ENCODE results near the gene PTPRCAP. TPM values are rescaled to one million over a fixed set of nuclear protein-coding genes. Genes with fewer than 3 reads are reported as not detected.
"Not testable (repeated sequence)": the region's sequence is repeated elsewhere in the genome, so short reads cannot be mapped to it uniquely, and the experiment has no call there.

The PTPRCAP gene
- total RNA-seq, 6 donors from 2014 or later = 12.8 to 34.0 (median 18.0) TPM

DNA sequence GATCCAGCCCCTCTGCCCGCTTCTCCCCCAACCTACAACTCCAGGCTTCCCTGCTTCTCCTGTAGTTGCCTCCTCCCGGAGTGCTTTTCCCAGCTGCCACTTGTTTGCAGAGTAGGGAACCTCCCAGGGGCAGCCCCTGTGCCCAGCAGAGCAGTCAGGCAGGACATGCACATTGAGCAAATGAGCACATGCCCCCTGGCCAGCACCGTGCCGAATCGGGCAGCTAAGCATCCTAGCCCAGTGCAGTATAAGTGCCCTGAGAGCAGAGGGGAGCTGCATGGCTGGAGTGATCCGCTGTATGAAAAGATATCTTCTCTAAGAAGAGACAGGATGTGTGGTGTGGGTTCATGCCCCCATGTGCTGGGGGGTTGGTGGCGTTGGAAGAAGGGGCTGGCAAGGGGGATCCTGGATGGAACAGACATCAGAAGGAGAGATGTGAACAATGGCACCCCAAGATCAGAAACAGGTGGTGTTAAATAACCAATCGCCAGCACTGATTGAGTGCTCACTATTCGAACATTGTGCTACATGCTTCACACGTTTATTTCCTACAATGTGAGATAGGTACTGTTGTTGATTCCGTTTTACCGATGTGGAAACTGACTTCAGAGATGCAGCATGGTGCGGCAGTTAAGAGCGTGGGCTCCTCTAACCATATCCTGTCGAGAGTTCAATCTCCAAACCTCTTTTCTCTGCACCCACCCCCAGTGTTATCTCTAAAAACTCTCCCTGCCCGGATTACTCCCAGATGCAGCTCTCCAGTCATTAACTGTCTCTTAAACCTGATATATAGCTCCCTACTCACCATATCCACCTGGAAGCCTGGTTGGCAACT is 46.6 kb upstream of the PTPRCAP start:
- ATAC-seq (ENCODE audit: low FRiP score in 2 of 2) = no peak

DNA sequence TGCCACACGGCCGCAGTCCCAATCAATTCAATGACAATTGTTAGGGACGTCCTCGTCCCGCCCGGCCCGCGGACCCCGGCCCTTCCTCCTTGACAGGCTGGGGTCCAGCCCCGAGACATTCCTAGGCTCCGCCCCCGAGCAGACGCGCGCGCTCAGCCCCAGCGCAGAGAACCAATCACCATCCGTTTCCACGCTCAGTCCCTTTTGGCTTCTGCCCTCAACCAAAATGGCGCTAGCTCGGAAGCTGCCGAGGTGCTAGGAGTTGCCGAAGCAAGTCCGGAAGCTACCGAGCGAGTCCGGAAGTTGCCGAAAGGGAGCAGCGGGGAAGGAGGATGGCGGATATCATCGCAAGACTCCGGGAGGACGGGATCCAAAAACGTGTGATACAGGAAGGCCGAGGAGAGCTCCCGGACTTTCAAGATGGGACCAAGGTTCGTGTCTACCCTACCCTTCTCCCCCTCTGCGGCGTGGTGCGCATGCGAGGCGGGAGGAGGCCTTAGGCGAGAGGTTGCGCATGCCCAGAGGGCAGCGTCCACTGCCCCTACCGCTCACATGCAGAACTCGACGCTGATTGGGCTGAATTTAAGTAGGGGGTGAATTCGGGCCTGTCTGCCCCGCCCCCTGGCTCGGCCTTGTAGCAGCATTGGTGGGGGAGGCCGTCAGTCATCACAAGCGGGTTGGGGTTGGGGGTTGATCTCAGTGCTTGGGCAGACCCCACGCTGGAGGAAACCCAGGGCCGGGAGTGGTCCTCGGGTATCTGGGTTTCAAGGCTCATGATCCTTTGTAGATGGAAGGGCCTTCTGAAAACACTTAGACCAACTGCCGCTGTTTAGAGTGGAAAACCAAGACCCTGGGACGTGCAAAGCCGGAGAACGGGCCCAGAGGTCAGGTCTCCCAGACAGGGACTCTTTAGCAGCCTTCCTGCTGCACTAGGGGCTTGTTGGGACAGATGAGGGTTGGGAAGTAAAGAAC is 45.6 kb upstream of the PTPRCAP start, which contains the start of gene AIP:
Gene AIP (plus strand): TSS at position 200 of the 972 bp plus-strand sequence. CDS start 133 bp downstream, at position 333.
- H3K36me3 ChIP-seq = peaks cover 0 to 16% (median 10%) of the 10 kb centered on the region in 4 donors
- H3K27ac ChIP-seq = peak within 1 kb of the TSS; percentile 81 to 95 (median 92)
- DNase-seq = peak; percentile 96 to 97
- ATAC-seq (ENCODE audit: low FRiP score in 2 of 2) = peak; percentile 98 to 99
- no peaks in the 10 kb centered on the region for H3K9me3 ChIP-seq
- WGBS, 2 donors = 11 to 16% methylated on average over 38 to 60 of the region's 60 CpGs
- no peaks in the 10 kb centered on the region for H3K27me3 ChIP-seq
- peak within 1 kb of the TSS; percentile 28 to 63 (median 50) for H3K4me3 ChIP-seq
- TF ChIP-seq POLR2A (IDR thresholded peaks at IDR 0.05) = peak in 3 of 4 donors; percentile 26 to 80 (median 42)
- no peak for TF ChIP-seq EP300 (IDR thresholded peaks at IDR 0.05)
- TF ChIP-seq POLR2AphosphoS5 (IDR thresholded peaks at IDR 0.05) = peak; percentile 82 to 89
- TF ChIP-seq, protein P1, sequence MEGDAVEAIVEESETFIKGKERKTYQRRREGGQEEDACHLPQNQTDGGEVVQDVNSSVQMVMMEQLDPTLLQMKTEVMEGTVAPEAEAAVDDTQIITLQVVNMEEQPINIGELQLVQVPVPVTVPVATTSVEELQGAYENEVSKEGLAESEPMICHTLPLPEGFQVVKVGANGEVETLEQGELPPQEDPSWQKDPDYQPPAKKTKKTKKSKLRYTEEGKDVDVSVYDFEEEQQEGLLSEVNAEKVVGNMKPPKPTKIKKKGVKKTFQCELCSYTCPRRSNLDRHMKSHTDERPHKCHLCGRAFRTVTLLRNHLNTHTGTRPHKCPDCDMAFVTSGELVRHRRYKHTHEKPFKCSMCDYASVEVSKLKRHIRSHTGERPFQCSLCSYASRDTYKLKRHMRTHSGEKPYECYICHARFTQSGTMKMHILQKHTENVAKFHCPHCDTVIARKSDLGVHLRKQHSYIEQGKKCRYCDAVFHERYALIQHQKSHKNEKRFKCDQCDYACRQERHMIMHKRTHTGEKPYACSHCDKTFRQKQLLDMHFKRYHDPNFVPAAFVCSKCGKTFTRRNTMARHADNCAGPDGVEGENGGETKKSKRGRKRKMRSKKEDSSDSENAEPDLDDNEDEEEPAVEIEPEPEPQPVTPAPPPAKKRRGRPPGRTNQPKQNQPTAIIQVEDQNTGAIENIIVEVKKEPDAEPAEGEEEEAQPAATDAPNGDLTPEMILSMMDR (IDR thresholded peaks at IDR 0.05) = peak in 5 of 6 experiments; percentile 22 to 72 (median 65)
- H3K4me1 ChIP-seq = peaks cover 29 to 43% (median 33%) of the 10 kb centered on the region in 4 donors

More for the DNA sequence above, 46.6 kb upstream of the PTPRCAP start:
- peak overlapping the region in 3 of 4 donors; percentile 40 to 63 (median 59) for H3K4me3 ChIP-seq
- H3K9me3 ChIP-seq = no peaks in the 10 kb centered on the region
- DNase-seq = no peak
- no peaks in the 10 kb centered on the region for H3K27me3 ChIP-seq
- H3K4me1 ChIP-seq = peaks cover 29 to 43% (median 33%) of the 10 kb centered on the region in 4 donors
- WGBS, 2 donors = 82 to 86% methylated on average over 16 of the region's 16 CpGs
- TF ChIP-seq EP300 (IDR thresholded peaks at IDR 0.05) = no peak
- TF ChIP-seq POLR2AphosphoS5 (IDR thresholded peaks at IDR 0.05) = no peak
- TF ChIP-seq POLR2A (IDR thresholded peaks at IDR 0.05) = no peak
- TF ChIP-seq, protein P1 (IDR thresholded peaks at IDR 0.05) = no peak
- peaks cover 0 to 22% (median 14%) of the 10 kb centered on the region in 4 donors for H3K36me3 ChIP-seq
- peak overlapping the region; percentile 81 to 95 (median 92) for H3K27ac ChIP-seq

DNA sequence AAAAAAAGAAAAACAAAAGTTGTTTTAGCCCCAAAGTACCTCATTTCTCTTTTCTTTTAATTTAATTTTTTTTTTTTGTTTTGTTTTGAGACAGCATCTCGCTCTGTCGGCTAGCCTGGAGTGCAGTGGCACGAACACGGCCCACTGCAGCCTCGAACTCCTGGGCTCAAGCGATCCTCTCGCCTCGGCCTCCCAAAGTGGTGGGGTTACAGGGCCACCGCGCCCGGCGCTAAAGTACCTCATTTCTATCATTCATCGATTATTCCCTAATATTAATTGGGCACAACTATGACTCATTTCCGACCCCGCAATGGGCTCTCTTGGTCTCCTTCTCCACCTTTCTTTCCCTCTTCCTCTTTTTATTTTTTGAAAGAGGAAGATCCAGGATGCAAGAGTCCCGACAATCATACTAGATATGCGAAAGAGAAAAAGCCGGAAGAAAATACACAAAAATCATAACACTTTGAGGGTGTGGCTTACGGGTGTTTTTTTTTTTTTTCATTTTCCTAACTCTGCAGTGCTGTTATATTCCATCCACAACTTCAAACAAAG is 44.9 kb upstream of the PTPRCAP start:
- peaks cover 31 to 43% (median 34%) of the 10 kb centered on the region in 4 donors for H3K4me1 ChIP-seq
- H3K9me3 ChIP-seq = no peaks in the 10 kb centered on the region
- TF ChIP-seq POLR2A (IDR thresholded peaks at IDR 0.05) = no peak
- TF ChIP-seq EP300 (IDR thresholded peaks at IDR 0.05) = no peak
- no peak for TF ChIP-seq POLR2AphosphoS5 (IDR thresholded peaks at IDR 0.05)
- TF ChIP-seq, protein P1 (IDR thresholded peaks at IDR 0.05) = no peak
- peak overlapping the region; percentile 81 to 95 (median 92) for H3K27ac ChIP-seq
- H3K4me3 ChIP-seq = peak overlapping the region; percentile 0 to 63 (median 50)
- peak; percentile 2 to 54 for ATAC-seq (ENCODE audit: low FRiP score in 2 of 2)
- no peaks in the 10 kb centered on the region for H3K27me3 ChIP-seq
- H3K36me3 ChIP-seq = peaks cover 0 to 8% (median 2%) of the 10 kb centered on the region in 4 donors
- DNase-seq = no peak
- 38 to 46% methylated on average over 19 of the region's 19 CpGs for WGBS, 2 donors

DNA sequence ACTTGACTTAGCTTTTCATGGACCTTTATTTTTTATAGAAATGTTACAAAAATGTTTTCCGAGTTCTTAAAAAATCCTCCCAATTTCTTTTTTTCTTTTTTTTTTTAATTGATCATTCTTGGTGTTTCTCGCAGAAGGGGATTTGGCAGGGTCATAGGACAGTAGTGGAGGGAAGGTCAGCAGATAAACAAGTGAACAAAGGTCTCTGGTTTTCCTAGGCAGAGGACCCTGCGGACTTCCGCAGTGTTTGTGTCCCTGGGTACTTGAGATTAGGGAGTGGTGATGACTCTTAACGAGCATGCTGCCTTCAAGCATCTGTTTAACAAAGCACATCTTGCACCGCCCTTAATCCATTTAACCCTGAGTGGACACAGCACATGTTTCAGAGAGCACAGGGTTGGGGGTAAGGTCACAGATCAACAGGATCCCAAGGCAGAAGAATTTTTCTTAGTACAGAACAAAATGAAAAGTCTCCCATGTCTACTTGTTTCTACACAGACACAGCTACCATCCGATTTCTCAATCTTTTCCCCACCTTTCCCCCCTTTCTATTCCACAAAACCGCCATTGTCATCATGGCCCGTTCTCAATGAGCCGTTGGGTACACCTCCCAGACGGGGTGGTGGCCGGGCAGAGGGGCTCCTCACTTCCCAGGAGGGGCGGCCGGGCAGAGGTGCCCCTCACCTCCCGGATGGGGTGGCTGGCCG is 40.0 kb upstream of the PTPRCAP start:
- ATAC-seq (ENCODE audit: low FRiP score in 2 of 2); H3K4me3 ChIP-seq; H3K9me3 ChIP-seq; DNase-seq; H3K4me1 ChIP-seq; H3K27ac ChIP-seq; H3K27me3 ChIP-seq; H3K36me3 ChIP-seq: not testable (repeated sequence)
- WGBS, 2 donors = 70 to 81% methylated on average over 15 of the region's 16 CpGs

DNA sequence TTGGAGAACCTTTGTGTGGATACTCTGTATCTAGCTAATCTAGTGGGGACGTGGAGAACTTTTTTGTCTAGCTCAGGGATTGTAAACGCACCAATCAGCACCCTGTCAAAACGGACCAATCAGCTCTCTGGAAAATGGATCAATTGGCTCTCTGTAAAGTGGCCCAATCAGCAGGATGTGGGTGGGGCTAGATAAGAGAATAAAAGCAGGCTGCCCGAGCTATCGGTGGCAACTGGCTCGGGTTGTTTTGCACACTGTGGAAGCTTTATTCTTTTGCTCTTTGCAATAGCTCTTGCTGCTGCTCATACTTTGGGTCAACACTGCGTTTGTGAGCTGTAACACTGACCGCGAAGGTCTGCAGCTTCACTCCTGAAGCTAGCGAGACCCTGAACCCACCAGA is 39.2 kb upstream of the PTPRCAP start:
- ATAC-seq (ENCODE audit: low FRiP score in 2 of 2); H3K9me3 ChIP-seq; H3K4me3 ChIP-seq; H3K27ac ChIP-seq; H3K4me1 ChIP-seq; H3K36me3 ChIP-seq; H3K27me3 ChIP-seq; DNase-seq: not testable (repeated sequence)
- WGBS, 2 donors = 84 to 88% methylated on average over 10 of the region's 10 CpGs
